ENCODE measurements around the gene HOXD8. TPM values are rescaled to one million over a fixed set of nuclear protein-coding genes. Genes with fewer than 3 reads are reported as not detected.
A peak's percentile ranks its signal among the peaks of the same experiment; 100 is the strongest.

HOXD8 gene
- total RNA-seq, 1 donor = 3.3 TPM

Small RNA genes lying within 50 kb of the gene (small RNA-seq; reads per million reads assigned to genes)
- gene MIR10B = 2,552 reads per million, percentile 99 among the genes with 10 or more reads in this experiment

Other genes starting within 250 kb of the HOXD8 start
- 51.0 and 55.0 TPM in 2 replicates for gene LNPK, start 127.4 kb upstream of the HOXD8 start, total RNA-seq
- gene EVX2, start 45.7 kb upstream of the HOXD8 start, total RNA-seq = under 0.01 TPM in 1 of 2 replicates, not detected in the other
- not detected in 2 replicates for gene HOXD13, start 37.0 kb upstream of the HOXD8 start, total RNA-seq
- gene HOXD12, start 29.9 kb upstream of the HOXD8 start, total RNA-seq = not detected in 2 replicates
- not detected in 2 replicates for gene HOXD11, start 22.4 kb upstream of the HOXD8 start, total RNA-seq
- gene HOXD10, start 12.9 kb upstream of the HOXD8 start, total RNA-seq = not detected in 2 replicates
- 0.36 and 0.59 TPM in 2 replicates for gene HOXD9, start 7.0 kb upstream of the HOXD8 start, total RNA-seq
- 0.36 and 1.2 TPM in 2 replicates for gene HOXD4, start 21.8 kb downstream of the HOXD8 start, total RNA-seq
- 1.1 and 2.1 TPM in 2 replicates for gene HOXD3, start 27.6 kb downstream of the HOXD8 start, total RNA-seq
- gene HOXD1, start 59.0 kb downstream of the HOXD8 start, total RNA-seq = not detected in 2 replicates
- gene MTX2, start 139.7 kb downstream of the HOXD8 start, total RNA-seq = 13.0 and 14.4 TPM in 2 replicates